GM23338 (cell line): ENCODE data around the gene RBPMS2.

Source experiments
- EZH2 ChIP-seq: fragments of 200-600 bp; sonication (generic); IDR thresholded peaks from one replicate; pipeline ENCODE4 v1.8.0; 2017; ENCODE audit warnings: antibody characterized with exemption, mild to moderate bottlenecking, low read depth; ENCODE audit not compliant: unreplicated experiment
- EZH2phosphoT487 ChIP-seq: fragments of 200-600 bp; sonication (generic); IDR thresholded peaks from one replicate; pipeline ENCODE4 v1.8.1; 2018; ENCODE audit warnings: antibody characterized with exemption; ENCODE audit not compliant: unreplicated experiment
- REST ChIP-seq: IDR thresholded peaks from one replicate; pipeline ENCODE4 v1.6.1; 2018; ENCODE audit warnings: antibody characterized with exemption; ENCODE audit not compliant: unreplicated experiment
- TF ChIP-seq, protein P1 (sequence below), 2 experiments: fragments of 200-600 bp in 1 of 2; sonication (generic) in 1 of 2; conservative IDR thresholded peaks; 2 replicates each; pipeline versions ENCODE4 v1.5.1 to v1.6.1; 2016 to 2017; ENCODE audit warnings: antibody characterized with exemption in 2 of 2, low read depth in 2 of 2, mild to moderate bottlenecking in 2 of 2, moderate library complexity in 1 of 2

DNA sequence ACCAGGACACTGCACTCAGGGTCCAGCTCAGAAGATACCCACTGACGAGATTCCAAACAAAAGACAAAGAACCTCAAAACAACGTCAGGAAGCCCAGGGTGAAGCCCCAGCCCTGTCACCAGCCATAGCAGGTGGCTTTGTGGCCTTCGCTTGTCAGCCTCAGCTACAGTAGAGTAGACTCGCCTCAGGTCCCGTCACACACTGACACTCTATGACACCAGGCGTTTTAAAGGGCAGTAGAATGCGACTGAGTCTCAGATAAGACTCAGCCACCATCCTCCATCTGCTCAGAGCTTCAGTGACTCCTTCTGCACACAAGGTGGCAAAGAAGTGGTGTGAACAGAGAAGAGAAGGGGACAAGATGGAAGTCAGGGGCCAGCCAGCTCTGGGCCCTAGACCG is 12.8 kb downstream of the RBPMS2 start:
- TF ChIP-seq, protein P1, sequence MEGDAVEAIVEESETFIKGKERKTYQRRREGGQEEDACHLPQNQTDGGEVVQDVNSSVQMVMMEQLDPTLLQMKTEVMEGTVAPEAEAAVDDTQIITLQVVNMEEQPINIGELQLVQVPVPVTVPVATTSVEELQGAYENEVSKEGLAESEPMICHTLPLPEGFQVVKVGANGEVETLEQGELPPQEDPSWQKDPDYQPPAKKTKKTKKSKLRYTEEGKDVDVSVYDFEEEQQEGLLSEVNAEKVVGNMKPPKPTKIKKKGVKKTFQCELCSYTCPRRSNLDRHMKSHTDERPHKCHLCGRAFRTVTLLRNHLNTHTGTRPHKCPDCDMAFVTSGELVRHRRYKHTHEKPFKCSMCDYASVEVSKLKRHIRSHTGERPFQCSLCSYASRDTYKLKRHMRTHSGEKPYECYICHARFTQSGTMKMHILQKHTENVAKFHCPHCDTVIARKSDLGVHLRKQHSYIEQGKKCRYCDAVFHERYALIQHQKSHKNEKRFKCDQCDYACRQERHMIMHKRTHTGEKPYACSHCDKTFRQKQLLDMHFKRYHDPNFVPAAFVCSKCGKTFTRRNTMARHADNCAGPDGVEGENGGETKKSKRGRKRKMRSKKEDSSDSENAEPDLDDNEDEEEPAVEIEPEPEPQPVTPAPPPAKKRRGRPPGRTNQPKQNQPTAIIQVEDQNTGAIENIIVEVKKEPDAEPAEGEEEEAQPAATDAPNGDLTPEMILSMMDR (conservative IDR thresholded peaks at IDR 0.05; ENCODE audit: low read depth in 2 of 2) = no peak
- TF ChIP-seq EZH2 (no peak), REST (no peak), EZH2phosphoT487 (no peak)
